Esophagus squamous epithelium (tissue), 4 donors: Measurements from ENCODE around the gene CBR1.

Source experiments
- CTCF ChIP-seq, 6 experiments: fragments of 450-650 bp in 4 of 6; fragments of 200-600 bp in 2 of 6; sonication (generic) in 2 of 6; IDR thresholded peaks; one replicate each; pipeline ENCODE4 v1.5.1; 2016 to 2019; ENCODE audit warnings: antibody characterized with exemption in 6 of 6, mild to moderate bottlenecking in 4 of 6, moderate library complexity in 4 of 6
- POLR2A ChIP-seq, 4 donors: fragments of 450-650 bp; IDR thresholded peaks; one replicate each; pipeline ENCODE4 v1.6.1; 2017; ENCODE audit warnings: antibody characterized with exemption in 4 of 4, mild to moderate bottlenecking in 4 of 4, moderate library complexity in 3 of 4

- TF ChIP-seq POLR2A (IDR thresholded peaks at IDR 0.05): no peak
- no peak for TF ChIP-seq CTCF (IDR thresholded peaks at IDR 0.05)
Measured at GRCh38 chr21:36080386-36080785, 10.6 kb downstream of the CBR1 start.
